Muscle of back (tissue), 11 donors: ENCODE results near the gene SLC8A1. TPM values are rescaled to one million over a fixed set of nuclear protein-coding genes. Genes with fewer than 3 reads are reported as not detected.

Experiments
- DNase-seq, 3 donors: peaks; one replicate each; pipeline versions ENCODE4 v3.0.0 to v3.0.0-alpha.2; 2013
- polyA plus RNA-seq, 10 donors: library from polyadenylated mRNA; unstranded; fragments of 120-200 nt; gene quantifications; one replicate each; pipeline ENCODE4 v1.2.1, GENCODE V29; 2013; ENCODE audit not compliant: insufficient read length in 10 of 10

The SLC8A1 gene
- polyA plus RNA-seq, 10 donors = 4.9 to 11.4 (median 7.9) TPM

DNA sequence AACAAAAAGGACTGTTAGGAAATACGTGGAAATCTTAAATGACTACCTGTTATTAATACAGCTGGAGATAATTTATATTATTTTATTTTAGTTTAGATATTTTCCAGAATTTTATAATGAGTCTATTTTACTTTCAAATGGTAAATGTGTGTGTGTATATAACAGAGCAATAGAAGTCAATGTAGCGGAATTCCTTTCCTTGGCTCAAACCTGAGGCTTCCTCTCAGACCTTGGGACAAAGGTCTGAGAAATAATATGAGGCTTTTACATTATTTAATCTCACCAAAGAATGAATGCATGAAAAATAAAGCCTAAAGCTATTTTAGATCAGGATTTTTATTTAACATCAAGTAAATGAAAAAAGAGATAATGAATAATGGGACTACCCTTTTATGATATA, 65.7 kb downstream of the SLC8A1 start:
- DNase-seq = no peak

DNA sequence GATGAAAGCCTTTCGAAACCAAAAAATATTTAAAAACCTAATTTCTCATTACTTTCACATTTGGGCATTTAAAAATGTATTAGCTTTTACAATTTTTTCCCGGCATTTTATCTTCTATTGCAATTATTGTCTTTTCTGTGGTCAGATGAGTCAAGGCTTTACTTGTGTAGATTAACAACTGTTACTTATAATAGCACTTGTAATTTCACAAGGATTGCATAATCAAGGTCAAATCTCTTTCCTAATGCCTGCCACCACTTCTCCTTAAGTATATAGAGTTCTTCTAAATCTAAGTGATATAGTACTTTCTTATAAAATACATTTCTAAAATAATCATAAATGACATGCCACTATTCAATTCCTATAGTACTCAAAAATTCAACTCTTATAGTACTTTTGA, 67.2 kb downstream of the SLC8A1 start:
- DNase-seq = no peak

DNA sequence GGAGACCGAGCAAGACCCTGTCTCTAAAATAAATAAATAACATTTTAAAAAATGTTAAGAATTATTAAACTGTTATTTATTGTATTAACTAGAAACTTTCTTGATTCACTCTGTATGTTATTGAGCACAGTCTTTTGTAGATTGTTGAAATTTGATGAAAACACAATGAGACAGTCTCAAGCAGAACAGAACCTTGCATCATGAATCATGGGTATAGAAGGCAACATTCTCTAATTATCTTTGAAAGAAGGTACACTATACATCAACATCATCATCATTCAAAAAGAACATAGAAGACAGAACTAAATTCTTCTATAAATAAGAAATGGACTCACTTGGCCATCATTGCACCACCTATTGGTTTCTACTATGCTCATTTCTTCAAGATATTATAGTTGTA, 67.7 kb downstream of the SLC8A1 start:
- no peak for DNase-seq

DNA sequence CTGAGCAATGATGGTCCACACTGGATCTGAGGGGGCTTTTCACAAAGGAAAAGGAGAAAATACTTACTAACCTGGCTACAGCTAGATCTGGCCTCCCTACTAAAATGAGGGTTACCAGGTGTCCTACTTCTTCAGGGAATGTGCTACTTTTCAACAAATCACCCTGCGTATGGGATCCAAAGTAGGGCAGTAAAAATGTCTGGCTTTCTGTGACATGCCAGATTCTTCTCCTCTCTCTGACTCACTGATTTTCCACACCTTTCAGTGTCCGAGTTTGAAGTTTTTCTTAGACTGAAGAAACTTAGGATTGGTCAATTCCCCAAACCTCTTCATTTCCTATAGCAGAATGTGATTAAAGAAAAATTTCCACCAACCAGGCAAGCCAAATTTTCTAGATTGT, 71.2 kb downstream of the SLC8A1 start:
- no peak for DNase-seq

DNA sequence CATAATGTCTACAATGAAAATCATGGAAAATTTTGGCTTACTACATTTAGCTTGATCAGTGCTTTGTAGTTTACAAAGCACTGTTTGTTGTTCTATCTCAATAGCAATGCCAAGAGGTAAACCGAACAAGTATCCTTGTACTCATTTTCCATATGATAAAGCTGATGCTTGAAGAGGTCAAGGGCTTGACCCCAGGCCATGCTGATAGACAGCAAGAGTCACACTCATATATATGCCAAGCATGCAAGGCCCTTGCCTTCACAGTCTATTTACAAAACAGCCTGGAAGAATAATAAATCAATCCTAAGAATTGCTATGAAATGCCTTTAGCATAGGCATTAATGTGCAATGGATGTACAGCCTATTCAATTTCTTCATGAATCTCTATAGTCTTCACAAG, 71.8 kb downstream of the SLC8A1 start:
- no peak for DNase-seq

DNA sequence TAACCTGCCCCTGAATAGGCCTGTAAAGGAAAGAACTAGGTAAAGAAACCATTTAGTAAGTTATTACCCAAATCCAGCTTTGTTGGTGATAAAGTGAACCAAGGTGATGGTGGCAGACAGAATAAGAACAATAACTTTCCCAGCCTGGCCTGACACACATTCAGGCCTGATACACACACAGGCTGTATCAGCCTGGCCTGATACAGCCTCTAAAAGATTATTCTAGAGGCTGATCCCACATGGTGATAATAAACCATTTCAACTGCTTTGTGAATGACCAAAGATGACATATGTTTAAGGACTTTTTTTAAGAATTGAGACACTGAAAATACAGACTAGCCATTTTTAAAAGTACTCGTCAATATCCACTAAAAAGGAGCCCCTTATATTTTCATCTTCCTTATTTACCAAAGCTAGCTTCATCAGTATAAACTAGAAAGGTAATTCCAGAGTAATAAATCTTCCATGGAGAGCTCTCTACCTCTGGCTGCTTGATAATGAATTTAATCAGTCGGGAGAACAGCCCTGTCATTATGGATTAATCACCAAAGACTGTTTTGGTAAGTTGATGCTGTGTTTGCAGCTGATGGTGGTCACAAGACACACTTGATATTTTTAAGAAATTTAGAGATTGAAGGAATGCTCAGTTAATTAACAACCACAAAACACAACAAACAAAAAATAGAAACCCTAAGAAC, 77.2 kb downstream of the SLC8A1 start:
- DNase-seq = no peak

DNA sequence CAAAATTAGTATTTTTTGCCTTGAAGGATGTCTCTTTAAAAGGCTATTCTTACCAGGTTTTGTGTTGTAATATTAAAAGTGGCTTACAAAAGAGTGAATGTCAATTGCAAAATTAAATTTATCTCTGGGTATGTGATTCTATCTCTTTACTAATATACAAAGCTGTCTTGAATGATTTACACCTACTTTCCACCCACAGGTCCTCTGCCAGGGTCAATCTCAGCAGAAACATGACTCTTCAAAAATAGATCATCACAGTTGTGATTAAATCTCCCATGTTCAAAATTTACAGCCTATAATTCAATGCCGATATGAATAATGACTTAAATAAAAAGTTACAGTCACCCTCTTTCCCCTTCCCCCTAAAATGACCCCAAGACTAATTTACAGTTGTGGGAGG, 78.8 kb downstream of the SLC8A1 start:
- DNase-seq = no peak

DNA sequence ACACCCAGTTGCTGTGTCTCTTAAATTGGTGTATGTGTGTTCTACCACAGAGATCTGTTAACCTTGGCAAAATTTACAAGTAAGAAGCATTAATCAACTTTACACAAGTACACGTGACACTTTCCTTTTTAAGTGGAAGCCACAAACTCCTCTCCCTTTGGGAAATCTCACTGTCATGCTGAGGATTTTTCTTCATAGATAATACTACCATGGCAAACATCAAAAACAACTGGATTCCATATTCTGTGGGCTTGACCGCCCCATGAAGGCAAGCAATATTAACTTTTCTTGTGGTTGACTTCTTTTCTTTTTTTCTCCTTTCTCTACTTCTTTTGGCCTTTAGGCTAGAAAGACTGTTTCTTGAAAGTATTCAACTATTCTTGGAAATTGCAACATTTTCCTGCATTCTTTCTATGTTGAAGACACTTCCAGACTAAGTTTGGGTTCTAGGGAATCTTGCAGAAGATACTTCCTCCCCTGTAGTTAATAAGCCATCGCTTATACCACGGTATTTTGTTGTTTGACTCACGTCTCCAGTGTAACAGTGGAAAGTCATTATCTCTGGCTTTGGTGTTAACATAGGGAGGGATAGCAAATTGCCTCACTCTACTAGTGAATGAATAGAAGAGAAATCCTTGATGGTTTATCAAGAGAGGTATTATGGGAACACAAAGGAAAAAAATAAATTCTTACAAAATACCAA, 79.5 kb downstream of the SLC8A1 start:
- DNase-seq = peak in 1 of 3 donors; percentile 39

DNA sequence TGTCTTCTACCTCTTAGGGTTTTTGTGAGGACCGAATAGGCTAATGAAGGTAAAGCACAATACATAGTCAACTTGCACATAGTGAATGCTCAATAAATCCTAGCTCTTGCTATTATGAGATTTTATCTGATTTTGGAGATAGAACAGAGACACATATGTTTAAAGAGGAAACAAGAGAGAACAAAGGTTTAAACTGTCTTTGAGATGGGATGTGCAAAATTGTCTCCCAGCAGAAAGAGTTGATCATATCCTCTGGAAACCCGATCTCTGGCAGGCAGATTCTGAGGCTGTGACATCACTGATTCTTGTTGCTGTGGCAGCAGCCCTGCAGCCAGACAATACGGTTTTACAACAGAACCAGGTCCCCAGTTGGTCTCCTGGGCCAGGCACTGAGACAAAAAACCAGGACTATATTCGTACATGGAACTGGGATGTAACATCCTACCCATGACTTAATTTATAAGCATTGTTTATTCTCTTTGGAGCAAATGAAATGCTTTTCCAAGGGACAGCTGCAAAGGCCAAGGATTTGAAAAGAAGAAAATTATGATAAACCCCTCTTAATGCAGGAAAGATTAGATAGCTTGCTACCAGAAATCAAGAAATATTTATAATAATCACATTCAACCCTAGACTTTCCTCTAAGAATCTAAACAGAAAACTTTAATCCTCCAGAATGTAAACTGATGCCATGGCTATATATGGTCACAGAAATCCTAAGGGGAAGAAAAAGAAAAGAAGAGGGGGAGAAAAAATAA, 80.2 kb downstream of the SLC8A1 start:
- DNase-seq = peak; percentile 69 to 87 (median 73)

DNA sequence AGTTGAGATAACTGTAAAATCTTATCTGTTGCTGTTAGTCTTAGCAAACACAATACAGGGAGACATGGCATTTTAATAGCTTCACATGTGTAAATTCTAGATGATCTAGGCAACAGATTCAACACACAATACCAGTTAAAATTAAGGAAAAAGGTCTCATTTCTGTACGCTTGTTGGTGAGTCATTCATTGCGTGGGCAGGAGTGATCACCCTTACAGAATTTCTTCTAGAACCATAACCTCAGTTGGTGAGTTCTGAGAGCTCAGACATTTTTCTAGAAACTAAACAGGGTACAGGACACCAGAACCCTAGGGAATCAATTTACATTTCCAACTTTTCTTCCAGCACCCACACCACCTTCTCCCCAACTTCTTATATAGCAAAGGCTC, 81.9 kb downstream of the SLC8A1 start:
- DNase-seq = no peak

DNA sequence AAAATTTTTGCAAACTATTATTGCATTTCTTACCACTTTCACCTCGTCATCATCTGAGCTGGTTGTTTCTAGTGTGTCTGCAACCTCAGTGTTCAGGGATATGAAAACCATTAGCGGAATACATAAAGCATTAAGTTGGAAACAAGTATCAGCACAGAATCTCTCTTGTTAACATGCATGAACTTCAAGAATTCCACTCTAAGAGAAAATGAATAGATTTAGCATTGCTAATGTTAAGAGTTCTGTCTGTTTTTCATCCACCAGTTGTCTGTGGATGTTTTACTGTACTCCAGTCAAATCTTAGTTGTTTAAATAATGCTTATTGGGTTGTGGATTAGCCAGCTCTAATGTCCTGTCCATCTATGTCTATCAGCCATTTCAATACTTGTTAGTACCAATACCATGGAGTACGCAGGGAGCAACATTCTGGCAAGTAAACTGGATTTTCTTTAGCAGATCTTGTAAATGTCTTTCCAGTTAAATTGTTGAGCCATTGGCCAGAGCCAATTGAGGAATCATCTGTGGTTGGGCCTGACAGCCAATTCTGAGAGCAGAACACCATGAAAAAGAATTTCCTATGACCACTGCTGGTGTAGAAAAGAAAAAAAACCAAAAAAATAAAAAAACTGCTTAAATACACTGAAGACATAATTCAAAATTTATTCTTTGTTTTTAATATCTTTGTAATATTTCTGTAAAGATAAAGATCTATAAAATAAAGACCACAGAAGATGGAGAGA, 82.5 kb downstream of the SLC8A1 start:
- no peak for DNase-seq

DNA sequence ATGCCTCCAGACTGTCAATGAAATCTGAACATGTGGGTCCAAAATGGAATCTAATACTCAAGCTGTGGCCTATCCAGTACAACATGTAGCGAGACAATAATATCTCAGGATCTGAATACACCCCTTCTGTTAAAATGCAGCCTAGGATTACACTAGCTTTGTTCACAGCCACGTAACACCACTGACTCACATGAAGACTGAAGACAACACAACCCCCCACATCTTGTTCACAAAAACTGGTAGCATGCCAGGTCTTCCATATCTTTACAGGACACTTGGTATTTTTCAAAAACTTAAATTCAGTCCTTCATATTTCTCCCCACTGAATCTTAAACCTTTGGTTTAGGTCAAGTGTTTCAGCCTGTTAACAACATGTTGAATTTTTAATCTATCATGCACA, 84.2 kb downstream of the SLC8A1 start:
- DNase-seq = peak in 1 of 3 donors; percentile 69

DNA sequence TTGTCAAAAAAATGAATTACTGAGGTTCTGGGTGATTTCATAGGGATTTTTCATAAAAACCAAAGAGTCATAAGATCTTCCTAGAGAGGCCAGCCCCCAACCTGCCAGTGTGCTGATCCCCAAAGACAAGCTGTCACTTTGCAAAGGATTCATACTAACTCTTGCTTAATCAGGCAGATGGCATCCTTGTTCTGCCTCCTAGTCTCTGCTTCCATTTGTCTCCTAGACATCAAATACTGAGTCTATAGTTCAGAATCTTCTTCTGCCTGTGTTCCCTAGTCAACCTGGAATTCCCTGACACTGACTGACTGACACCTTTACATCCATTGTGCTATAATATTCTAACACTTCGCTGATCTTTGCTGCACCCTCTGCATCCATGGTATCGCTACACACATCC, 84.9 kb downstream of the SLC8A1 start:
- no peak for DNase-seq

DNA sequence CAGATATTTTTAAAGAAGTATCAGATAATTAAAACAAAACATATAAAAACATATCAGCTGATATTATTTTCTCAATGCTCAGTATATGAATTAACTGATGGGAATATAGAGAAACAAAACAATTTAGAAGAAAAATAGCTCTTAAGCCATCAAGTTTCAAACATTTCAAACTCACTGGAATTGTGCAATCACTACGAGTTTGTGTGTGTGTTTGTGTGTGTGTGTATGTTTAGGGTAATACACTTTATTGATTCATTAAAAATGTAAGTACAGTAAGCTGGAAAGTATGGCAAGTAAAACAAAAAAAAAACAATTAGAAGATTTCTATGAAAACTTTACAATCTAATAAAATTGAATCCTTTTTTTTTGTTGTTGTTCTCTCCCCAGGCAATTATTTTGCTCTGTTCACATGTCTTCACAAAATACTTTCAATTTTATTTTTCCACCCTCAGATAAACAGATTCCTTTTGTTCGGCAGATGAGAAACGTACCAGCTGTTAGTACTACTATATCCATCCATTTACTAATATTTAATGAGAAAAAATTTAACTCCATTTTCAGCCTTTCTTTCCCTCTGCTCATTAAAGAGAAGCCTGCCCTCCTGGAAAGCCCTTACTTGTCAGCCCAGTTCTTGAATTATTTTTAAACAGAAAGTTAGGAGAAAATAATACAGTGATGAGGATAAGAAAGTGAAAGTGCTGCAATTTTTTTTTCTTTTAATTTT, 87.6 kb downstream of the SLC8A1 start:
- peak in 2 of 3 donors; percentile 30 to 58 for DNase-seq

DNA sequence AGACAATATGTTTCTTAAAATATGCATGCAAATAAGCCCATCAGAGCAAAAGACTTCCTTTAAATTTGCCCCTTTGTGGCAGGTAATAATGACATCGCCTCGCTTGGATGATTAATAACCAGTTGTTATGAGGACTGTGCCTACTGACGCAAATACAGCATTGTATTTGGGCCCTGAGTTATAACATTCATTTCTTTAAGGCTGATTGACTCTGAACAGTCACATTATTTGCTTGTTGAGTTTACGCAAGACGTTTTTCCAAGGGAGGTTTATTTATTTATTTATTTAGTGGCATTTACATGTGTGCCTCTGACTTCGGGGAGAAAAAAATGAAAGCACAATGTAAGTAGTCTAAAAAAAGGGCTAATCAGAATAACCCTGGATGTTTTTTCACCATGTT, 88.3 kb downstream of the SLC8A1 start:
- peak in 2 of 3 donors; percentile 9 to 37 for DNase-seq

DNA sequence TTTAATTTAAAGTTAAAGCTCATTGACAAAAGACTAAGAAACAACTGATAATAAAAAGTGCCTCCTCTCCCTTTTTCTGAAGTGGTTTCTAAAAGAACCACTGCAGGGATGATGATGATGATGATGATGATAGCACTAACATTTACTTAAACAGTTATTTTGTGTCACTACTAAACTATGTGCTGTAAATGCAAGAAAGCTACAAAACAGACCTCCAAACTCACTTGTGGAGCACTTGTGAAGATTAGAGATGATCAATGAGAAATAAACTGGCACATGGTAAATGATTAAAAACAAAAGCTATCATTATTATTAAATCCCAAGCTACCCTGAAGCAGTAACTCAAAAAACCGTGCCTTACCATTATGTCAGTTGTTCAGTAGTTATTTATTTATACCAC, 88.7 kb downstream of the SLC8A1 start:
- peak in 2 of 3 donors; percentile 7 to 20 for DNase-seq

DNA sequence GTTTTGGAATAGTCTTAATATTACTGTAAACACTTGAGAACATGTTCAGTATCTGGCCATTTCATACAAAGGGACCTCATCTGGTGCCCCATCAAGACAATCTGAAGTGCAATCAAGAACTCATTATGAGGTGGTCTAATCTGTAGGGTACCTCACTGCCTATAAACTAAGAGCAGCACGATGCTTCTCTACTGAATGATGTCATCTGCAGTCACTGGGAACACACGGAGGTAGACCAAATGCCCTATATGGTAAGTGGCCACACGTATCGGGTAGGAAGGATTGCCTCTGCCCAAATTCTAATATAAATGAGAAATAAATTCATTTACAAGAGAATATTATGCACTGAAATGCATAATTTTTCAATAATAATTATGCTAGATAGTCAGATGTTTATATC, 90.4 kb downstream of the SLC8A1 start:
- no peak for DNase-seq

DNA sequence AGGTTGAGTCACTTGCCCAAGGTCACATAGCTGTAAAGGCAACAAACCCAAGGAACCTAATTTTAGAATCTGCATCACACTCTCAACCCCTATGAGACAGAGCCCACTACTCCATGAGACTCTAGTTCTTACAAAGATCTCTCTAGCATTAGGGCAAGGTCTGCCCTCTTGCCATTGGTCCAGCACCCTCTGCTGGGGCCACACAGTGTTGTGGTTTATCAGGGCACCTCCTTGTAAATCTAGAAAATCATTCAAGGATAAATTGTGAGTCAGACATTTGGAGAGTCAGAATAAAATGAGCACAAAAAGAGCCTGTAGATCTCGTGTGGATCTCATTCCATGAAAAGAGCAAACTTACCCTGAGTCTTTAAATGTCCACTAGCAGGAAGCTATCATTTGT, 91.2 kb downstream of the SLC8A1 start:
- DNase-seq = no peak

DNA sequence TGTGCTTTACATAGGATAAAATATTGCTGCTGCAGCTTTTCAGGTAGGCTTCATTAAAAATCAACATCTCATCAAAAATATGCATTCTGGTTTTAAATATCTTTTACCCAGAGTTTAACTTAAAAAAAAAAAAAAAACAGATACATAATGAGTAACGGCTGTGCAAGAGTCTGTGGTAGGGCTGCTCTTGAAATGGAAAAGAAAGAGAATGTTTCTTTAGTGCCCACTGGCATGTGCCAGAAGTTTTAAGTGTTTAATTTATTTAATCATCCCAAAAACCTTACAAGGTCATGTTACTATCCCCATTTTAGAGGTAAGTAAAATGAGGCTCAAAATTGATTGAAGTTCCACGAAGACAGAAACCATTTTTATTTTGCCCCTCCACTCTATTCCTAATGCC, 92.1 kb downstream of the SLC8A1 start:
- DNase-seq = no peak

DNA sequence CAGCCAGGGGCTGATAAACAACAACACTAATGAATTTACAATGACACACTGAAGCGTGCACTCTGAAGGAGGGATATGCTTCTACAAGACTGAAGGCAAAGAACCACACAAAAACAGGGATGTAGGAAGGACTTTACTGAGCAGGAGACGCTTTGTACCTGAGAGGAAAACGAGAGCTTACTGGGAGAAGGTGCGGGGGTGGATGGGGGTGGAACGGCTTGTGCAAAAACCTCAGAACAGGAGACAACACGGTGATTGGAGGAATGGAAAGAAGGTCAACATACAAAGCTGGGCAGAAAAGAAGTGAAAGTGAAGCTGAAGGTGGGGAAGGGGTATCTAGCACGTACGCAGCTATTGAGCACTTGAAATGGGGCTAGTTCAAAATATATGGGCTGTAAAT, 93.1 kb downstream of the SLC8A1 start:
- no peak for DNase-seq

DNA sequence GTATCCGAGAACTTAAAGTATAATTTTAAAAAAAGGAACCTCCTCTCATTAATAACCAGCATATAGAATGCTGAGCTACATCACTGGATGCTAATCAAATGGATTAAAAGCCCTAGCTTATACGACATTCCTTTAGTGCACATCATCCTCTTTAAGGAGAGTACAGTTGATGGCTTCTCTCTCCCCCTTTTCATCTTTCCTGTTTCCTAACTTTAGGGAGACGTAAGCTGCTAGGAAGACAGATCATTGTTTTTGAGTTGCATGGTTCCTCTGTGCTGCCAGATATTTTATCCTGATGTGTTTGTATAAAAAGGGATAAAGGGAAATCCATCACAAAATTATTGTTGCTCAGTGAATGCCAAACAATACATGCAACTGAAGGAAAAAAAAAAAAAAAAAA, 94.2 kb downstream of the SLC8A1 start:
- no peak for DNase-seq

DNA sequence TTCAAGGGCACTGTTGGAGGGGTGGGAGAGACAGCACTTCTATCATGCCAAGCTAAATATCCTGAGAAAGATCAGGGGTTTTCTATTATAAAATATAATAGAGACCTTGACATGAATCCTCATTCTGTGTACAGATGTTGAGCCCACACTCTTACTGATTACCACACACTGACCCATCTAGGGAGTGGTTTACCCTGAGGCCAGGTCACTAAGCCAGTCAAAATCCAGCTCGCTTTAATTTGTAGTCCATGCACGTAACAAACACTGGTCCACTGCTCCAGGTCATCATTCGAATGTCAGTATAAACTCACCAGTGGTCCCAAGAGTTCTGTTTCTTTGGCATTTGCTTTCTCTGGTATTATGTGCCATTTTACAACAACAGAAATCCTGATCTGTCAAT, 96.4 kb downstream of the SLC8A1 start:
- DNase-seq = no peak
